Stimulated activated CD8-positive, alpha-beta memory T cell treated with anti-CD3 and anti-CD28 coated beads, Interleukin-2, amount 100 ng/mL, for 1 hour (primary cell): Measurements from ENCODE around the gene FAAP100.

Source experiments
- DNase-seq, 2 donors: peaks; one replicate each; pipeline ENCODE4 v3.0.0-alpha.2; 2020; ENCODE audit warnings: low read depth in 2 of 2

Gene FAAP100

DNA sequence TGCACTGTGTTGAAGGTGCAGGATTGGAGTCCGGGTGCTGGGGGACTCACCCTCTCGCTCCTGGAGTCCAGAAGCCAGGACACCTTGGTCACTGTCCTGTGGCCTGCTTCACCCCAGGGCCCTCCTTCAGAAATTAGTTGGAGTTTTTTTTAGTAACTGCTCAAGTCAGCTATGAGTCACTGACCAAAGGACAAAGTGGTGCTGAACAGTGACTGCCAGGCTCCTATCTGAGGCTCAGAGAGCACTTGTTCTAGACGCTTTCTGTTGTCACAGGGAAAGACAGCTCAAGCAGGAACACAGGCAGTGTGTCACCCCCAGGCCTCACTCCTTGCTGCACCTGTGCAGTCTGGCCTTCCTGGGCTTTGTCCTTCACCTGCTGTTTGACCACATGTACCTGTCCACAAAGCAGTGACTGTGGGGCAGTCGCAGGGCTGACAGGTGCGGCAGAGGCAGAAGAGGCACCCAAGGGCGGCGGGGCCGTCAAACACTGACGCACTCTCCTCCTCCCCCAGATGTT lies 4.1 kb upstream of the FAAP100 start:
- DNase-seq: no peak

DNA sequence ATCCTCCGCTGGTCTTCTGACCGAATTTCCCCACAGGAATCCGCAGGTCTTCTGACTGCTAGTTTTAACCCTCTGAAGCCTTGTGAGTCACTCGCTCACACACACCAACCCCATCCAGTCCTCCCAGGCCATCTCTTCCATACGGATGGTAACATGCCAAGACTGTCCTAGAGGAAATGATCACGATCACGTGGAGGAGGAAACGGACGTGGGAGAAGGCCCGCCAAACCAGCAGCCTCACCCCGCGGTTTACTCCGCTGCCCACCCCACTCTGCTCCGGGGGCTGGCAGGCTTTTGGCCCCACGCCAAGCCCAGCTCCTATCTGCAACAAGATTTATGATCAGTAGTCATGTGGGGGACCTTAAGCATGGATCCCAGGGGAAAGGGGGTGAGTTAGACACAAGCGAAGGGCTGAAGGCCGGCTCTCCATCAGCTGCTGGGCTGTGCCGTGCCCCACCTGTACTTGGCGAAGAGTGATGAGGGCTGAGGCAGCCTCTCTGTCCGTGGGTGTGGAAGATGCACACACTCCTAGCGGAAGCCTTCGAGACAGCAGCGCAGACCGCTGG lies 1.5 kb upstream of the FAAP100 start:
- DNase-seq: no peak

DNA sequence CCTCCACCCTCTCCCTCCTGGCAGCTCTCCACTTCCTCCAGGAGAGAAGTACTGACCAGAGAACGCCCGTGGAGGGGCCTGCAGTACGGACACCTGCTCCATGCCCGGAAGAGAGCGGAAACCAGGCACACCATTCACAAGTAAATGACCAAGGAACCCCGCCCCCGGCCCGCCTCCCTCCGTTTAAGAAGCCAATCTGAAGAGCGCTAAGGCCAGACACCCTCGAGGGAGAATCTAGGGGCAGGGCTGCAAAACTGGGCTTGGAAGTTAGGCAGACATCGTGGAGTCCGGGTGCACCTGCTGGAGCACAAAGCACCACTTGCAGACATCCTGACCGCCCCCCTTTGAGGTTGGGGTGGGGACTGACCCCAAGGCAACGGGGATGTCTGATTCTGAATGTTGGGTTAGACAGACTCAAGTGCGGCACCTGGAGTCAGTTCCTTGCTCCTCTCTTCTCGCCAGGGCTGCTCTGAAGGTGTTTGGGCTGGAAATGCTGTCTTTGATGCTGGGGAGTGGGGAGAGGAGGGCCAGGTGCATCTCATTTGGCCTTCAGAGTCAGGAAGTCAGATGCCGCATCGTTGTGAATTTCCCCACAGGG lies 964 bp upstream of the FAAP100 start:
- DNase-seq: peak; percentile 34 to 51

DNA sequence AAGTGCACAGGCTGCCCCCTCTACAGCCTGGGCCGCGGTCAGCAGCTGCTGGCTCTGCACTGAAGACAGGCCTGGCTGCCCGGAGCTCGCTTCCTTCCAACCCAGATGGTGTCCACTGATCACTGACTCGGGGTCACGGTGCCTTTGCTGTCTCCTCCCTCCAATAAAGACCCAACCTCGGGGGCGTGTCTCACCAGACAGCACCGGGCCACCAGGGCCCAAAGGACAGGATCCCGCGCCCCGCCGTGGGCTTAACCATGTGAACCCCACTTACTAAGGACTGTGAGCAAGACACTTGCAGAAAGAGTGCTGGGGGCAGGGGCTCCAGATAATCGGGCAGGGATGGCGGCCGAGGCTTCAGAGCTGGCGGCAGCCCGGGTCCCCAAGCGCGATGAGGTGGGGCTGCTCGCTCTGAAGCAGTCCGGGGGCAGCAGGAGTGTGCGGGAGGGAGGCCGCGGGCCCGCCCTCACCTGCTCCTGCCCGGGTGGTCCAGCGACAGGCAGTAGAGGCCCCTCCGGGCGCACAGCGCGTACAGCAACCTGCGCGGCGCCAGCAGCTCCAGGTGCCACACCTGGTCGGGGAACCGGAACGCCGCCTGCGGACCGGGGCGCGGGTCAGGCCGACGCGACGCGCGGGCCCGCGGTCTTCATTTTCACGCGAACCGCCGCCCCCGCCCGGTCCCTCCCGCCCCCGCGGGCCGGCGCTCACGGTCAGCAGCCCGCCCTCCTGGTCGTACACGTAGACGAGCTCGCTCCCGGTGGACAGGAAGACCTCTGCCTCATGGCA lies 502 bp downstream of the FAAP100 start:
- DNase-seq: peak in 1 of 2 donors; percentile 9

DNA sequence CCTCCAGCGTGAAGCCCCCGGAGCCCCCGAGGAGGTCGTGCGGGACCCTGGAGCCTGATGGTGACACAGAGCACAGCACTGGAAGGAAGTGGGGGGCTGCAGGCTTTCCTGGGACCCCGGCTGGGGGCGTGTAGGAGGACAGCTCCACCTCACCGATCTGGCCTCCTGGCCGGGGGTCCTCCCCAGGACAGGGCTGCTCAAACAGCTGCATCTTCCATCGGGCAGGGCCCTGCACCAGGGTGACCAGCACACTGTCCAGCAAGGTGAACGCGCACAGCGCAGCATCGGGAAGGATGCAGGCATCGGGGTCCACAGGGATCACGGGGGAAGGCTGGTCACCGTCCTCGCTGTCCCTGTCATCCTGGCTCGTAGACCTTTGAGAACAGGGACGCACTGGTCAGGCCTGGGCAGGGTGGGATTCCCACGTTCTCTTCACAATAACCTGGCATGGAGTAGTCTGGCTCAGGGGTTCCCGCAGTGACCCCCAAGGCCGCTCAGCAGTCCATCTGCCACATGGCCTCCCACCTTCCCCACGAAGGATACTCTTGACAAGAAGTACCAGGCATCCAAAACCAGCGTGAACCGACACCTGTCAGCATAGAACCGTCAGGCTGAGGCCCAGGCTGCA lies 1.2 kb downstream of the FAAP100 start:
- DNase-seq: no peak

DNA sequence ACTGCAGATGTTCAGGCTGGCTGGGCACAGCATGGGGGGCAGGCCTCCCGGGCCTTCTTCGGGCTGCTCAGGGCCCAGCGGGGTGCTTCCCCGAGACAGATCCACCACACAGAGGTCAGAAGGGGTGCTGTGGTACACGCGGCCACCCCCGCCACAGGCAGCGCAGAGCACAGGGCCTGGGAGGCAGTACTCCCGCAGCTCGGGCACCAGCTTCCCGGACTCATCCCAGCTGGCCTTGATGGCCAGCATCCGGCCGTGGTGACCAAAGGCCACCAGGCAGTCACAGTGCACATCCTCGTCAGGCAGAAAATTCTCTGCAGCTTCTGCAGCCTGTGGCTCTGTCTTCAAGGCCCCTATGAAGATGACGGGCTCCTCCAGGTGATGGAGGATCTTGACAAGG lies 1.9 kb downstream of the FAAP100 start:
- DNase-seq: no peak

DNA sequence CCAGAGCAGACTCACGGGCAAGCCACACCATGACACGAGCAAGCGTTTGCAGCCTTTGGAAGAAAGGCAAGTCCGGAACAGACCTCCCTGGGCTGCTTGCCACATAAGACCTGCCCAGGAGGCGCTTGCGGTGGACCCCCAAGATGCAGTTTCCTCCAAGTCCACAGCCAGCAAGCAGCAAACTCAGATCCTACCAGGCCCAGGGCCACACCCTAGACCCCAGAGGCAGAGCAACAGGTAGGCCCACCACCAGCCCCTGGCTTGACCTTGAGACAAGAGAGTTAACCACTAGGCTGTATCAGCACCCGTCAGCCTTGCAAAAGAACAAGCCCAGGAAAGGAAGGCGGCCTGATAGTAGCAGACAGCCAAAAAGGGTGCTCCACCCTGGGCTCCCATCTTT lies 2.3 kb downstream of the FAAP100 start:
- DNase-seq: no peak

DNA sequence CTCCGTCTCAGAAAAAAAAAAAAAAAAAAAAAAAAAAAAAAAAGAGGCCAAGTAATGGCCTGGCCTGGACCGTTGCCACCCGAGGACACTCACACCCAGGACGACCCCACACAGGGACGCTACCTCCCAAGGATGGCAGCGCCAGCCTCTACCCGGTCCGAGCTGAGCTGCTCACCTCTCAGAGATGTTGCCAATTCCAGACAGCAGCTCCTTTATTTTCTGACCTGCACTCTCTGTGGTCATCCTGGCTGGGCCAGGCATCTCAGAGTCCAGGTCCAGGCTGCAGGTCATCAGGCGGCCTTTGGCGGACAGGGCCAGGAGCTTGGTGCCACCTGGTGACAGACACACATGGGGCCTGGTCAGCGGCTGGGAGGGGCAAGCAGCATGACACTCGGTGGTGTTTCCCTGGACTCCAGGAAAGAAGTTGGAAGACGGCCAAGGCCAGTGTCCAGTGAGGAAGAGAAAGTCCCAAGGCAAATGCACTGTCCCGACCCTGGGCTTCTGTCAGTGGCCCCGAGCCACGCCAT lies 3.1 kb downstream of the FAAP100 start:
- DNase-seq: no peak

DNA sequence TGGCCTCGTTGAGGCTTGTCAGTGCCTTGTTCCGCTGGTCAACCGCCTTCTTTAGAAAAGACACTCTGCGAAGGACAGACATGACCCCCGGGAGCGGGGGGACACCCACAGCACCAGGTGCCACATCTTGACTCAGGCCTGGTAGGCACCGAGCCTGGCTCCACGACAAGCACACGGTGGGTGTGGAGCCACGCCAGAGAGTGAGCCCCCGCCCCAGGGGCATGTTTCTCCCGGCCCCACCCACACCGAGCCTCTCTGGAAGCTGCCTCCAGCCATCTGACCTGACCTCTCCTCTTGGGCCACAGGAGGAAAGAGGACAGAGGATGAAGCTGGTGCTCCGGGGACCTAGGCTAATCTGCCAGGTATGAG lies 4.6 kb downstream of the FAAP100 start:
- DNase-seq: no peak

DNA sequence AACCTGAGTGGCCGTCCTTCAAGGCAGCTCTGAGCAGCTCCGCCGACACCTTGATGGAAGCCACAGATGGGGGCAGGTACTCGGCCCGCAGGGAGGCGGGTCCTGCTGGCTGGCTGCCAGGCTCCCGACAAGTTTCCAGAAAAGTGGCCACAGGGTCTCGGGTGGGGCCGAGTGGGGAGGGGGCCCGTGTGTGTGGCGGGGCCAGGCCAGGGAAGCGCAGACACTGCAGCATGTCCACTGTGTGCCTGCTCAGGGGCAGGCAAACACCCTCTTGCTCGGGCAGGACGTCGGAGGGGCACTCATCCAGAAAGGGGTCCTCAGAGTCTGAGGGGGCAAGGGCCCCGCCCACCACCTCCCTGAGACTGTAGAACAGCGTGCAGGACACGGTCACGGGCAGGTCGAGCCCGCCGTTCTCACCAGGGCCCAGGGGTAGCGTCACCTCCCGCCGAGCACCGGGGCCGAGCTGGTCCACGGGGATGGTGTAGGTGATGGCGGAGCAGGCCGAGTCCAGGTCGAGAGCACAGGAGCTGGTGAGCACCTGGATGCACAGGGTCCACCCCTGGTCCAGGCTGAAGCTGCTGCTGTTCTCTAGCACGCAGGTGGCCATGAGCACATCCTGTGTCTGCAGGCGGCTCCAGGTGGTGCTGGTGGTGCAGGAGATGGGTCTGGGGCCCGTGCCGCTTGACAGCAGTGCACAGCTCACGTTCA lies 5.1 kb downstream of the FAAP100 start:
- no peak for DNase-seq

DNA sequence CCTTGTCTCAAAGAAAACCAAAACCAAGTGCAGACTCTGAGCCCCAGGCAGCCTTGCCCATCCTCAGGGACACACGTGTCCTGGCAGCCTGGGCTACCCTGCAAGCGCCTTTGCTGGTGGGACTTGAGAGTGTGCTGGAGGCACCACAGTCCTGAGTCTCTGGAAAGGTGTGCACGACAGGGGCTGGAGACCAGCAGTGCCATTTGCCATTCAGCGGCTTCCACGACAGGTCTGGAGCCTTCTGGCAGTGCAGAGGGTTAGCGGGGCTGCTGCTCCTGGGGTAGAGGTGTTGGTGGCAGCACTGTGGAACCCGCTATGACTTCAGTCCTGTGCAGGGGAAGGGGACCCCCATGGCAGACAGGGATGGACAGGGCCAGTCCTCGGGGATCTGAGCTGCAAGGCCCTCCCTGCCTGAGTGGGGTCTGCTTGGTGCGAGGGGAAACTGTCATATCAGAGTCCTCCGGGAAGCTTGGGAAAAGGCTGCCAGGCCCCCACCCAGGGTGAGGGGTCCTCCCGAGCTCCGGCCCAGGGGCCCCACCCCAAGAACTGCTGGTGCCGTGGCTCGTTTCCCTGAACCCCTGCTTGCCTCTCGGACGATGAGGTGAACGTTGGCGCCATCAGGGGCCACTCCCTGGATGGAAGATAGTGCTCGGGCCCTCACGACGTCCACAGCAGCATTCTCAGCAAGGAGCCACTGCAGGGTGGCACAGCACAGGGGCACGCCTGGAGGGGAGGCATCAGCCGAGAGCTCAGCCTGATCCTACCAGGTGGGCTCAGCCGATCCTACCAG lies 6.8 kb downstream of the FAAP100 start:
- no peak for DNase-seq

DNA sequence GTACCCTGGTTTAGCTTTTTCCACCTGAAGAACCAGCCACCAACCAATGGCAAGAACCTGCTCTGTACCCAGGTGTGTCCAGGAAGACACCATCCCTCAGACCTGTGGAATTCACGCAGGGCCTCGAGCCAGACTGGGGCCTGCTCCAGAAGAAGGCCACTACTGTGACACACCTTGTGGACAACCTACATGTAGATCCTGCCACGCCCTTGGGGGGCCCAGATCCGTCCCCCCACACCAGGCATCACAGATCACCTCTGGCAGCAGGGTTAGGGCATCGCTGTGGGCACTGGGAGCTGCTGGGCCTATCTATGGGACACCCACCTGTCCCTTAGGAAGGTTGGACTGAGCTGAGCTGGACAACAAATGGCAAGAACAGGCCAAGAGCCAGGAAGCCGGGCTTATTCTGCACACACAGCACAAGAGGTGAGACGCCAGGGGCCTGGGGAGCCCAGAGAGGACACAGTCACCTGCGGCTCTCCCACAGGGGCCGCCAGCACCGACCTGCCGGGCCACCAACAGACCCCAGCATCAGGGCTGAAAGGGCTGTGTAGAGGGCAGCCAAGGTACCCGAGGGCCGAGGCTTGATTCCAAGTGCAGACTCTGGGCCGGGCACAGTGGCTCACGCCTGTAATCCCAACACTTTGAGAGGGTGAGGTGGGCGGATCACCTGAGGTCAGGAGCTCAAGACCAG lies 7.7 kb downstream of the FAAP100 start:
- DNase-seq: no peak

DNA sequence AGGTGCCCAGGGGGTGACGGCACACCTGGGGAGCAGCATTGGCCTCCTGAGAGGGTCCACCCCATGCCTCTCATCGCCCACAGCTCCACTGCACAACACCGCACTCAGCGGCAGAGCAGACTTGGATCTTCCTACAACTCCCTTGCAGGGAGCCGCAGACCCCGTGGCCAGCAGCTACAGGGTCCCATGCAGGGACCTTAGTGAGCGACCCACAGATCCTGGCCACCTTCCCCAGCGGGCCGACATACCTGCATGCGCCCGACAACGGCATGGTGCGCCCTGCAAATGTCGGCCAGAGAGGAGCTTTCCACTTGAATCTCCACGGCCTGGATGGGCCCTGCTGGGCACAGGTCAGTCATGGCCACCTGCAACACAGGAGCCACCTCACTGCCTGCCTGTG lies 8.4 kb downstream of the FAAP100 start:
- DNase-seq: no peak

DNA sequence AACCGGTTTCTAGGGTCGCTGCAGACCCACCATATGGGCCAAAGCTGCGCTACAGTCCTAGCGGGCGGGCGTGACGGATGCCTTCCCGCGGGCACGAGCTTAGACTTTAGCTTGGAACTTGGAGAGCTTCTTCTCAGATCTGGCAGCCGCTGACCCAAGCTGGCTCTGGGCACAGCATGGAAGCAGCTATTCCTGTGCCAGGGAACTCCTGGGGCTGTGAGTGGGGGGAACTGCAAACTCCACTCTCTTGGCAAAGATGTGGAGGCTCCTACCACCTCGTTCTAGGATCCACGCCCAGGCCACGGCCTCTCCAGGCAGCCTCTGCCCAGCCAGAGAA lies 8.8 kb downstream of the FAAP100 start:
- DNase-seq: no peak

DNA sequence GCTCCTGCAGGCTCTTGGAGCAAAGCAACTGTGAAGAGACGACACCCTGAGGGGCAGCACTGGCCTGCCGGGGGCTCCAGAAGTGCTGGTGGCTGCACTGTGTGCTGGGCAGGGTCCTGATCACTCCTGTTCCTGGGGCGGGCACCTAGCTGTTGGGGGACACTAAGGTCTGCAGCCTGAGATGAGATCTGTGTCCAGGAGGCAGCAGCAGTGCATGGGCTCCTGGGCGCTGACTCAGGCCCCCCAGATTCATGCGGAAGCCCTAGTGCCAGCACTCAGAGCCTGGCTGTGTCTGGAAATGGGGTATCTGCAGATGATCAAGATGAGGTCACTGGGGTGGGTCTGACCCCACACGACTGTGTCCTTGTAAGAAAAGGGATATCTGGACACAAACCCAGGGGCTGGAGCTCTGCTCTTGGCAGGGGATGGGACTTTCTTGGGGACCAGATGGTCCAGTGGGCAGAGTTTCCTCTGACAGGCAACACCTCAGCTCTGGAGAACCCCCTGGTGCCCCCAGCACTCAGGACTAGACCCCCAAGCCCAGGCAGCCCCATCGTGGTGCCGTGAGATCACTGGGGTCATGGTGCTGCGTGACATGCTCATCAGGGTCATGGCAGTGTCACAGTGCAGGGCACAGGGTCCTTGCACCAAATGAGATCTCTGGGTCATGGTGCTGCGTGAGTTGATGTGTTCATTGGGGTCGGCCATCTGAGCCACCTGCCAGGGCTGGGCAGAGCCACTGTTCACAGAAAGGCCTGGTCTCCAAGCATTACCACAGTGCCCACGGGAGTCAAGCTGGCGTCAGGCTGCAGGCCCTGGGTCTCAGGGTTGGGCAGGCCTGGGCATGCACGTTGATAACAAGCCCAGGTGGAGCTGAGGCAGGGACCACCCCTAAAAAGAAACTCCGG lies 9.5 kb downstream of the FAAP100 start:
- no peak for DNase-seq

DNA sequence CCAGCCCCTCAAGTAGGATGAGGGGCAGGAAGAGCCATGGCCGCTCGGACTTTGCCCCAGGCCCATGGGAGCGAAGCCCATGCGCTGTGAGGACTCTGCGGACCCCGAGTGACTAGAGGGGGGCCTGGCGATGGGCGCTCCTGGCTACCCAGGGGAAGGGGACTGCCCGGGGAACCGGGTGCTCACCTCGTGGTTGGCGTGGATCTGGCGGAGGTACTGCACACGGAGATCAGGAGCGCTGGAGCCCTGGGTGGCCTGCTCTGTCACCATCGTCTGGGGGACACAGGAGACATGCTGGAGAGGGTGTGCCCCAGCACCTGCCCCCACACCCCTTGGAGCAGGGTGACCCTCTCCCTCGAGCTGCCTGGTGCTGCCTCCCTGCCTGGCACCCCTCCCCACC lies 11.0 kb downstream of the FAAP100 start:
- no peak for DNase-seq

DNA sequence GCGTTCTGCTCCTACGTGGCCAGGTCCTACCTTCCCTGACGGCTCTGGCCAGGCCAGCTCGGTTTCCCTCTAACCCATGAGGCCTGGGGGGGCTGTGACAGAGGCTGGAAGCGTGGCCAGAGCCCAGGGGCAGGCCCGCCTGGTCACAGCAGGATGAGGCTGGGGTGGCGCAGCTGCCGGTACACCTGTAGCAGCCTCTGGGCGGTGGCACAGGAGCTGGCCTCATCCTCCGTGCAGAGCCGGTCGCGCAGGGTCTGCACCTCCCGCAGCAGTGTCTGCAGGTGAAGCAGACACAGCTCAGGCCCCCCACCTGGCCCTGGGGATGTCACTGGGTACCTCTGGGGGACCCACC lies 11.5 kb downstream of the FAAP100 start:
- no peak for DNase-seq

DNA sequence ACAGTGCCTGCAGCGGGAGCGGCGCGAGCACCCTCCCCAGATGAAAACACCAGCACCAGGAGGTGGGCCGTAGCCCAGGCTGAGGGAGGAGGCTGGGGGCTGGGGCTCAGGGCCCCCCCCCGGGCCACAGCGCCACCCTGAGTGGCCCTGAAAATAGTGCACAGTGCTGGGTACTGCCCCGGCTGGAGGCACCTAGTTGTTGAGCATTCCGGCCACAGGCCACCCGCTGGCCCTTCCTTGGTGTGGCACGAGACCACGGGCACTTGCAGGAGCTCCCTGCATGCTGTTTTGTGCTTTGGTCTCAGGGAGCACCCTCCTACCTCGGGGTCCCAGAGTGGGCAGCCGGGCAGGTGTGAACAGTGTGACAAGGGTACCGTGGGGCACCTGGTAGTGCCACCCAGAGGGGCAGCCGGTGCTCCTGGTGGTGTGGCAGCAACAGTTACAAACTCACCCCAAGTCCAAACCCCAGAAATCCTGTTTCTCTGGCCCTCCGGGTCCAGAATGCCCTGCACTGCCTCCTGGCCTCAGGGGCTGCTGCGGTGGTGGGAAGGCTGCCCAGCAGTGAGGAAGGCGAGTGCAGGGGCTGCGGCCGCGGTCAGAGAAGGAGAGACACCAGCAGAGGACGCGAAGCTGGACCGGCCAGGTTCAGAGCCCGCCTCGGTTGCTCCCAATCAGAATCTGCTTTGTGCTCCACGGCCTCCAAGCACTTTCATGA lies 12.0 kb downstream of the FAAP100 start:
- no peak for DNase-seq

DNA sequence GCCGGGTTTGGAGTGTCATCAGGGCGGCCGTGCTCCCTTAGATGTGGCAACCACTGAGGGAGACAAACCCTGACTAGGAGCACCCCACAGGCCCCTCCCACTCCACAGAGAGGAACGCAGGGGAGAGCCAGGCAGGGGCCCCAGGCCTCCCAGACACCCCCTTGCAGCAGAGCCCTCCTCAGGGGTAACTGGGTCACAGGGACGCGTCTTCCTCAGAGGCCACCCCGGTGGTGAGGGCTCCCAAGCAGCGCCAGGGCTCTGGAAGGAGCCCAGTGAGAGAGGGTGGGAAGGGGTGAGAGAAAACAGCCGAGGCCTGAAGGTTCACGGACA lies 12.6 kb downstream of the FAAP100 start:
- DNase-seq: no peak
